Measurements from ENCODE around the gene FBXO4.
"Not testable (repeated sequence)": the region's sequence is repeated elsewhere in the genome, so short reads cannot be mapped to it uniquely, and the experiment has no call there.

Gene FBXO4

GRCh38 chr5:41935544-41935943, 10.5 kb downstream of the FBXO4 start:
- no peak for DNase-seq (ENCODE audit: low read depth in 2 of 2)
- H3K4me3 ChIP-seq (replicated peaks in 1 of 2; ENCODE audit: low read depth in 2 of 2, low read length in 2 of 2), result no peak overlapping the region
- TF ChIP-seq, protein P1, sequence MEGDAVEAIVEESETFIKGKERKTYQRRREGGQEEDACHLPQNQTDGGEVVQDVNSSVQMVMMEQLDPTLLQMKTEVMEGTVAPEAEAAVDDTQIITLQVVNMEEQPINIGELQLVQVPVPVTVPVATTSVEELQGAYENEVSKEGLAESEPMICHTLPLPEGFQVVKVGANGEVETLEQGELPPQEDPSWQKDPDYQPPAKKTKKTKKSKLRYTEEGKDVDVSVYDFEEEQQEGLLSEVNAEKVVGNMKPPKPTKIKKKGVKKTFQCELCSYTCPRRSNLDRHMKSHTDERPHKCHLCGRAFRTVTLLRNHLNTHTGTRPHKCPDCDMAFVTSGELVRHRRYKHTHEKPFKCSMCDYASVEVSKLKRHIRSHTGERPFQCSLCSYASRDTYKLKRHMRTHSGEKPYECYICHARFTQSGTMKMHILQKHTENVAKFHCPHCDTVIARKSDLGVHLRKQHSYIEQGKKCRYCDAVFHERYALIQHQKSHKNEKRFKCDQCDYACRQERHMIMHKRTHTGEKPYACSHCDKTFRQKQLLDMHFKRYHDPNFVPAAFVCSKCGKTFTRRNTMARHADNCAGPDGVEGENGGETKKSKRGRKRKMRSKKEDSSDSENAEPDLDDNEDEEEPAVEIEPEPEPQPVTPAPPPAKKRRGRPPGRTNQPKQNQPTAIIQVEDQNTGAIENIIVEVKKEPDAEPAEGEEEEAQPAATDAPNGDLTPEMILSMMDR (IDR thresholded peaks at IDR 0.05; ENCODE audit: low read depth, low read length), result no peak

DNA sequence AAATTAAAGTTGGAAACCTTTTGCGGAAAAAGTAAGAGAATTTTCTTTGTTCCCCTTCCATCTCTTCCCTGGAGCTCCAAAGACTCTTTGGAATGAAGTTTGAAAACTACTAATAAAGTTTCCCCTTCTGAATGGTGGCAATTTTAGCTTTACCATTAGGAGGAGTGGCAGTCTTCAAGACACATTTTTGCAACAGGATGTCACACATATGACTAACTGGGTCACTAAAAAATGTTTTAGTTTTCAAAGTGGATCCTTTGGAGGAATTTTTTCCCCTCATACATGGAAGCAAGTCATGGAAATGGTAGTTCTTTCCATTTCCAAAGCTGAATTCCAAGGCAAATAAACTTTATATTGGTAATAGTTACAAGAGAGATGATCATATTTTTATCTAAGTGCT, 15.6 kb downstream of the FBXO4 start:
- peak in 1 of 2 donors; percentile 3 for DNase-seq (ENCODE audit: low read depth in 2 of 2)
- no peak overlapping the region for H3K4me3 ChIP-seq (replicated peaks in 1 of 2; ENCODE audit: low read depth in 2 of 2, low read length in 2 of 2)
- TF ChIP-seq, protein P1 (IDR thresholded peaks at IDR 0.05; ENCODE audit: low read depth, low read length), result no peak

- not testable (repeated sequence) for H3K4me3 ChIP-seq (replicated peaks in 1 of 2; ENCODE audit: low read depth in 2 of 2, low read length in 2 of 2)
These were observed 20.4 kb downstream of the FBXO4 start for GRCh38 chr5:41945332-41945955.

DNA sequence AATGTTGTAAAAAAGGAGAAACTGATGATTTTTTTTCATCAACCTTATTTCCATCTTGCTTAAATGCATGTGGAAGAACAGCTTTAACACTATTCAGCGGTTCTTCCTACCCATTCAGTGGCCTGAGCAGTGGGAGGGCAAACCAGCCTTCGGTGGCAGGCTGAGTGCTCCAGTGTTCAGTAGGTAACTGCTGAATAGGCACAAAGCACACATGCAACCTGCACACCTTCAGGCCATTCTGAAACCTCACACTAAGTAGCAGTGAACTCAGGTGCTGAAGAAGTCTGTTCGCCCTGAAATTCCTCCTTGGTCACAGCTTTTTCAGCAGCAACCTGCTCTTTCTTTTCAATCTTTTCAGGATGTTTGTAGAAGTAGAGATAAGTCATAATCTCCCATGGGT, 26.1 kb downstream of the FBXO4 start:
- TF ChIP-seq, protein P1 (IDR thresholded peaks at IDR 0.05; ENCODE audit: low read depth, low read length), result no peak
- DNase-seq (ENCODE audit: low read depth in 2 of 2), result no peak
- H3K4me3 ChIP-seq (replicated peaks in 1 of 2; ENCODE audit: low read depth in 2 of 2, low read length in 2 of 2), result no peak overlapping the region

More at GRCh38 chr5:41945332-41945955, 20.4 kb downstream of the FBXO4 start:
- DNase-seq (ENCODE audit: low read depth in 2 of 2), result not testable (repeated sequence)

GRCh38 chr5:41954286-41954685, 29.2 kb downstream of the FBXO4 start:
- H3K4me3 ChIP-seq (replicated peaks in 1 of 2; ENCODE audit: low read depth in 2 of 2, low read length in 2 of 2), result no peak overlapping the region
- TF ChIP-seq, protein P1 (IDR thresholded peaks at IDR 0.05; ENCODE audit: low read depth, low read length), result no peak
- no peak for DNase-seq (ENCODE audit: low read depth in 2 of 2)

- DNase-seq (ENCODE audit: low read depth in 2 of 2), result no peak
- no peak overlapping the region for H3K4me3 ChIP-seq (replicated peaks in 1 of 2; ENCODE audit: low read depth in 2 of 2, low read length in 2 of 2)
- TF ChIP-seq, protein P1 (IDR thresholded peaks at IDR 0.05; ENCODE audit: low read depth, low read length), result no peak
These were observed 30.4 kb downstream of the FBXO4 start for GRCh38 chr5:41955432-41956024.

DNA sequence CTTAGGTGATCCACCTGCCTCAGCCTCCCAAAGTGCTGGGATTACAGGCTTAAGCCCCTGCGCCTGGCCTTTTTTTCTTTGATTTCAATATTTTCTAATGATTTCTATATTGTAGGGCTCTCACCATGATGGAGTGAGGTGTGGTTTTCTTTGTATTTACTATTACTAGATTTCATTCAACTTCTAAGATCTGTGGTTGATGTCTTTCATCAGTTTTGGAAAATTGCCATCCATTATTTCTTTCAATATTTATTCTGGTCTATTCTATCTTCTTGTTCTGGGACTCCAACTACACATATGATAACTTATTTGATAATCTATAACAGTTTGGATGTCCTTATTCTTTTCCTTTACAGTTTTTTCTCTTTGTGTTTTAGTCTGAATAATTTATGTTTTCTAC, 31.9 kb downstream of the FBXO4 start:
- TF ChIP-seq, protein P1 (IDR thresholded peaks at IDR 0.05; ENCODE audit: low read depth, low read length), result no peak
- DNase-seq (ENCODE audit: low read depth in 2 of 2), result no peak
- no peak overlapping the region for H3K4me3 ChIP-seq (replicated peaks in 1 of 2; ENCODE audit: low read depth in 2 of 2, low read length in 2 of 2)
